GM11168 (cell line): ENCODE data around the gene REEP1.
"Not testable (repeated sequence)": the region's sequence is repeated elsewhere in the genome, so short reads cannot be mapped to it uniquely, and the experiment has no call there.

ENCODE experiments used
- in situ Hi-C: fragments of 300-500 bp; cut with MboI; formaldehyde crosslinking; loops from one replicate; pipeline ENCODE4 v1.12.0; 2022; ENCODE audit warnings: low sequenced_read_pairs; ENCODE audit not compliant: unreplicated experiment

Gene REEP1

DNA sequence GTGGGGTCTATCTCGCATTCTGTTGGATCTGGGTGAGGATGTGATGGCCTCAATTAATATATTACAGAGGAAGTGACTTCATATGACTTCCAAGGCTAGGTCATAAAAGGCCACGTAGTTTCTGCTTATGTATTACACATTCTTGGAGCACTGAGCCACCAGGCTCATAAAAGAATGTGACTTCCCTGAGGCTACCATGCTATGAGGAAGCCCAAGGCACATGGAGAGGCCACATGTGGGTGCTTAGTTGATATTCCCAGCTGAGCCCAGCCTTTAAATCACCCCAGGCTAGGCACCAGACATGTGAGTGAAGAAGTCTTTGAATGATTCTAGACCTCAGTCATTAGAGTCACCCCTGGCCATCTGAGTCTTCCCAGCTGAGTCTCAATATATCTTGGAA, 13.3 kb upstream of the REEP1 start:
- in situ Hi-C loops = no loop called here

DNA sequence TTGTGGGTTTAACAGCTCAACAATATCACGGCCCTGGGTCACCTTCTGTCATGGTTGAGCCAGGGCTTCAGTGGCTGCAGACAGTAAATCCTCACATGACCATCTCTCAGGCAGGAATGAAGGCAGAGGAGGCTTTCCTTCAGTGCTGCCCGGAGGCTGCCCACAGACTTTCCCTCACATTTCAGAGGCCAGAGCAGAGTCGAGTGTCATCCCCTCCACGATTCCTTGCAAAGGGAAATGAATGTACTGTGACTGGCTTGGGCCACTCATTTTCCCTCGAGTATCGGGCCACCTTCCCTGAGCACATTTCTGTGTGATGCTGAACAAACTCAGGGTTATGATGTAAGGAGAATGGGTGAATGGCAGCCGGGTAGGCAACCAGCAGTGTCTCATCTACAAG, 10.0 kb upstream of the REEP1 start:
- in situ Hi-C loops = no loop called here

DNA sequence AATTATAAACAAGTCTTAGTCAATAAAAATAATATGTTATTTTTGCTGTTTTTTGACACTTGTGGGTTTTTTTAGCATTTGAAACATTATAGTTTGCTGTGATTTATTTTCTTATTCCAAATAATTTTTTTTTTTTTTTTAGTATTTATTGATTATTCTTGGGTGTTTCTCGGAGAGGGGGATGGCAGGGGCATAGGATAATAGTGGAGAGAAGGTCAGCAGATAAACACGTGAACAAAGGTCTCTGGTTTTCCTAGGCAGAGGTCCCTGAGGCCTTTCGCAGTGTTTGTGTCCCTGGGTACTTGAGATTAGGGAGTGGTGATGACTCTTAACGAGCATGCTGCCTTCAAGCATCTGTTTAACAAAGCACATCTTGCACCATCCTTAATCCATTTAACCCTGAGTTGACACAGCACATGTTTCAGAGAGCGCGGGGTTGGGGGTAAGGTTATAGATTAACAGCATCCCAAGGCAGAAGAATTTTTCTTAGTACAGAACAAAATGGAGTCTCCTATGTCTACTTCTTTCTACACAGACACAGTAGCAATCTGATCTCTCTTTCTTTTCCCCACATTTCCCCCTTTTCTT, 8.5 kb upstream of the REEP1 start:
- in situ Hi-C loops = not testable (repeated sequence)

DNA sequence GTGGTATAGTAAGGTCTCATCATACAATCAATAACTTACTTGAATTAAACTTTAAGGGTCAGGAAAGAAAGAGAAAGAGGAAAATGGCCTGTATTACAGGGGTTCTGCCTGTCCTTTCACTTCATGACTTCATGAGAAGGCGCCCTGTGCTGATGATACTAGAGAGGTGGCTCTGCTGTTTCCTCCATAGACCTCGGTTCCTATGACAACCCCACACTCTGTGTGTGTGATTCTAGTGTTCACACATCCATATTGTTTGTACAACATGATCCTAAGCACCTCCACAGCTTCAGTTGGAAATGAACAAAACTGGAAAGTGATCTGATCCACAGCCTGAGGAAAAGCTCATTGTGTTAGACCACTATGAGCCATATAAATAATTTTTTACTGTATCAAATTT, 7.0 kb upstream of the REEP1 start:
- in situ Hi-C loops = no loop called here

DNA sequence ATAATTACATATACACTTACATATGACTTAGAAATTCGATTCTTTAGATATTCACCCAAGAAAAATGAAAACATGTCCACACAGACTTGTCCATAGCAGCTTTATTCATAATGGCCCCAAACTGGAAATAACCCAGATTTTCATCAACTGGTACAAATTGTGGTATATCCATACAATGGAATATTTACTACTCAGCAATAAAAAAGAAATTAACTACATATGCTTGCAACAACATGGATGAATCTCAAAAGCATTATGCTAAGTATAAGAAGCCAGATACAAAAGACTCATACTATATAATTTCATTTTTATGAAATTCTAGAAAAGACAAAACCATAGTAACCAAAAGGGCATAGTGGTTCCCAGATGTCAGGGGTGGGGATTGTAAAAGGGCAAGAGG, 5.1 kb upstream of the REEP1 start:
- in situ Hi-C loops = no loop called here

DNA sequence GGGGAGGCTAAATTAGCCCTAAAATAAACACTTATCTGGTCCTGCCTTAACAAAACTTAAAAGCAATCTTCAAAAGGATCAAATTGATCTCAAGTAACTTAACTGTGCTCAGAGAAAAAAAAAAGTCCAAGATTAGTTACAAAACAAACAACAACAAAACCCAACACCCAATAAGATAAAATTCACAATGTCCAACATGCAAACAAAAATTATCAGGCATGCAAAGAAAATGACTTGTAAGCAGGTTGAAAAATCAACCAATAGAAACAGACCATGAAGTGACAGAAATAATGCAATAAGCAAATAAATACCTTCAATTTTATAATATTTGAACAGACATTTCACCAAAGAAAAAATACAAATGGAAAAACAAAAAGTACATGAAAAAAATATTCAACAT, 4.0 kb upstream of the REEP1 start:
- in situ Hi-C loops = no loop called here

DNA sequence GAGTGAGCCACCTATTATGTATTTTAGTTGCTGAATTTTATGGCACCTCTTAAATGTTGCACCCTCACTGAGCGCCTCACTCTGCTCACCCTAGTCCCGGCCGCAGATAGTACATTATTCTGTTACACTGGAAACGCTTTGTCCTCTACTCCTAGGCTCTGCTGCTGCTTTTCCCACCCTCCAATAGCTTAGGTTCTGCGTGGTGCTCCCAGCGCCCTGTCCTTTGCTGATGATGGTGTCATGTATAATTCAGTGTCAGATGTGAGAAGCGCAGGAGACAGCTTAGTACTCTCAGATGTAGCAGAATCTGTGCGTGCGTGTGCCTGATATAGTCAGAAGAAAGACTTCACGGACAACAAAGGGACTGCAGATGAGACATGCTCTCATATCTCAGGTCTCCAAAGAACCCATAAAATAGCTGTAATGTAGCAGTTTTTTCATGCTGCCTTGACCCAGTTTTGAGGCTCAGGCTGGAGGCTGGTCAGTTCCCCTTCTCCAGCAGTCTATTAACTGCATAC, 1.4 kb upstream of the REEP1 start:
- in situ Hi-C loops = no loop called here

DNA sequence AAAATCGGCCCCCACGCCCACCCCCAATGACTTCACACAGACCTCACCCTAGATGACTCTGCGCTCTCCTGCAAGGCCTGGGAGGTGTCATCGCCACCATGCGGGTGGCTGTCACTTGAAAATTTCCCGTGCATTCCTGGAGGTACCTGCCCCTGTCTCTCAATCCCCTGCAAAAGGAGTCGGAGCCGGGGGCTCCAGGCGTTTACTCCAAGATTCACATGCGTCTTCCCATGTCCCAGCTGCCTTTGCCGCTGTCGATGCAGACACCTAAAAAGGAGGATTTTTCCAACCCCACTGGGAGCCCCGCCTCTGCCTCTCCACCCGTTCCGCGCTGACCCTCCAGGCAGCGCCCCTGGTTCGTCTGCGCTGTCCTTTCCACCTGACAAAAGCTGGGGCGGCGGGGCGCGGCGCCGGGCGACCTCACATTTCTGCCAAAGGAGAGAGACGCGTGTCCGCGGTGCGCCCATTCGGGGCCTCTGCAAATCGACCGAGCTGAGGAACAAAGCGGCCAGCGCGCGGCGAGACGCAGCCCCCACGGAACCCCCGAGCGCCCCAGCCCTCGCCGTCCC, 667 bp downstream of the REEP1 start:
- in situ Hi-C loops = no loop called here

DNA sequence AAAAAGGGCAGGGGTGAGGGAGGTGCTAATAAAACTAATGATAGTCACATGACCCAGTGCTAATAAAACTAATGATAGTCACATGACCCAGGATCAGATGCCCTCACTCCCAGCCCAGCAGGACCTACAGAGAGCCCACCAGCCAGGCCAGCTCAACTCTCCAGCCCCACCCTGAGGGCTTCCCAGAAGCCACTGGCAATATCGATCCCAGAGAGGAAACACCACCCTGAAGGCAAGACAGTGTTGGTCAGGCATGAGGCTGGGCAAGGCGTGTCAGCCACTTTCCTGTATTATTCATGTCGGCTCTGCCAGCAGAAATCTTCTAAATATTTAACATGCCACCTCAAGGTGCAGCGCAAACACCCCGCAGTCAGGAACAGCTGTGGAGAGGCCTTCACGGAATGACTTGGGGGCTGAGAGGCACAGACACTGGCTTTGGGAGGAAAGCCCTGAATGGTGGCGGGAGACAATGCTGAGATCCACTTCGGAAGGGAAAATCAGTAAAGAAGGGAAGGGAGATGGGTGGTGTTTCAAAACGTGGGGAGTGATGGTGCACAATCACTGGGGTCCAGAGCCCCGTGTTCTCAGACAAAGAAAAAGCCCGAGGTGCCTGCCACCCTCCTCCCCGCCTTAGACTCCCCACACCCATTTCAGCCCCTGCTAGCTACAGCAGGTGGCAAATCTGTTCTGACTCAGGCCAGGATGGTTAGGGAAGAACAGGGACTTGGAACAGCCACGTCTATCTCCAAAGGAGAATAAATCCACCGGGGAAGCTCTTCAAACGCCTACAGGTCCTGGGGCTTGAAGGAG, 1.4 kb downstream of the REEP1 start:
- in situ Hi-C loops = no loop called here

DNA sequence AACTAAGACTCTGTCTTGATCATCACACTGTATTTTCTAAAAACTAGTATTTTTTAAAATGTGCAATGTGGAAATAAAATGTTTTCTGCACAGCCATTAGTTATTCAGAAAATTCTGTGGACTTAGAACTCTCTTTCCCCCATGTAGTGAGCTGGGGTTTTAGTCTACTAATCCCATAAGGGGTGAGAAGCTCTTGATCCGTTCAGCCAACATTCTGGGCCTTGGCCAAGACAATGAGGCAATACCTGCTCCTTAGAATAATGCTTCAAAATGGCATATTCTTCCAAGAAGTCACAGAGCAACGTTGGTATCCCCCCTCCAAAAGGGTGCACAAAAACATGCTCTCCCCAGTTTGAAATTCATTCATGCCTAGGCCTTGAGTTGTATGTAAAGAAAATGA, 4.0 kb downstream of the REEP1 start:
- in situ Hi-C loops = no loop called here

DNA sequence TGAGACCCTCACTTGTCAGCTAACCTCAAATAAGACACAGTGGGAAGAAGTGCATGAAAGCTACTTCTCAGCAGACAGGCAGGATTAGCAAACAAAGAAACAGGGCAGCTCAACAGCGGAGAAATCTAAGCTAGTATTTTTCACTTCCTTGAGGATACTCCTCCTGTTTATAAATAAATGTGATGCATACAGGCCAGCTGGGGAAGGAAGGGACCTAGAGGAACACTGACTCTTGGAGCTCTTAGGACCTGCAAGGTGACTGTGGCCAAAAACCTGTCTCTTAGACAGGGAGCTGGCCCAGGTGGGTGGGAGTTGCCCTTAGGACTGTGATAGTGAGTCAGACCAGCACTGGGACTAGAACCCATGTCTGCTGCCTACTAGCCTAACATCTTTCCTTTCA, 4.8 kb downstream of the REEP1 start:
- in situ Hi-C loops = no loop called here

DNA sequence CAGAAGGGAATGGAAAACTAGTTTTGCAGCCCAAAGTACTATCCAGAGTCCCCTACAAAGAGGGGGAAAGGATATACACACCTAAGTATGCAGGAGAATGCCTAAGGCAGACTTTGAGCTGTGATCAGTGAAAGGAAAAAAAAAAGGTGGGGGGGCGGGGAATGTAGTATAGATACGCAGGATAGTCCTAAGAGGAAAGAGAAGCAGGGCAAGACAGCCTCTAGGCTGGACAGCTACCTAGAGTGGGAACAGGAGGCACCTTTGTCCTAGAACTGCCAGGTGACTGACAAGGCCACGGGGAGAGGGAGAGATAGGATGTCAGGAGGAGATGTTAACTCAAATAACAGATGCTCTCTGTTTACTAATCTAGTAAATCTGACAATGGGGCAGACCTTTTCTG, 6.0 kb downstream of the REEP1 start:
- in situ Hi-C loops = no loop called here

DNA sequence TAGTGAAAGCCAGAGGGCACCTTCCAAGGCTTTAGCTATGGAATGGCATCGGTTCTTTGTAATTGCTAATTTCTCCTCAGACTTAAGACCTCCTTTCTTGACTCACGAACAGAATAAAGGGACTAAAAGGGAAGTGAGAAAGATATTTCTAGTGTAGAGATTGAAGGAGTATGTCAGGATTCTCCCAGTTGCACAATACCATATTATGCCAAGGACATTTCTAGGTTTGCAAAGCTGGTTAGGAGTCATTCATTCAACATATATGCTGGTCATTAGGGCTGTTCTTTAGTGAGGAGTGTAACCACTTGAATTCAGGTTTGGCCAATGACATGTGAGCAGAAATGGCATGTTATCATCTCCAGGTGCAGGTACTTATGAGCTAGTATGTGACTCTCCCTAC, 7.4 kb downstream of the REEP1 start:
- in situ Hi-C loops = no loop called here

DNA sequence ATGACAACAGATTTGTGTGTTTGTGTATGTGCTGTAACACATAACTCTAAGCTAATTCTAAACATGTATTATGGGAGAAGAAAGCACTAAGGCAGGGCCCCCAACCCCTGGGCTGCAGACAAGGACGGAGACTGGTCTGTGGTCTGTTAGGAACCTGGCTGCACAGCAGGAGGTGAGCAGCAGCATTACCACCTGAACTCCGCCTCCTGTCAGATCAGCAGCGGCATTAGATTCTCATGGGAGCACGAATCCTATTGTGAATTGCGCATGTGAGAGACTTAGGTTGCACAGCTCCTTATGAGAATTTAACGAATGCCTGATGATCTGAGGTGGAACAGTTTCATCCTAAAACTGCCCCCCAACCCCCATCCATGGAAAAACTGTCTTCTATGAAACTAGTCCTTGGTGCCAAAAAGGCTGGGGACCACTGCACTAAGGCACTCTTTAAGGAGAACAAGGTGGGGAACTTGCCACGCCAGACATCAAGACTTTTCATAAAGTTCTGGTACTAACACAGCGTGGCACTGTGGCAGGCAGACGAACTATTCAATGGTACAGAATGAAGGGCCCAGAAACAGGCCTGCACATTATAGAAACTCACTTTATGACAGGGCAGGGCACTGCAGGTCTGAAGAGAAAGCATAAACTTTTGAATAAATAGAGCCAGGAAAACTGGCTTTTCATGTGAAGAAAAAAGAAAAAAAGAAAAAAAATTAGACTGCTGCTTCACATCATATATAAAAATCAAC, 14.0 kb downstream of the REEP1 start:
- in situ Hi-C loops = no loop called here

DNA sequence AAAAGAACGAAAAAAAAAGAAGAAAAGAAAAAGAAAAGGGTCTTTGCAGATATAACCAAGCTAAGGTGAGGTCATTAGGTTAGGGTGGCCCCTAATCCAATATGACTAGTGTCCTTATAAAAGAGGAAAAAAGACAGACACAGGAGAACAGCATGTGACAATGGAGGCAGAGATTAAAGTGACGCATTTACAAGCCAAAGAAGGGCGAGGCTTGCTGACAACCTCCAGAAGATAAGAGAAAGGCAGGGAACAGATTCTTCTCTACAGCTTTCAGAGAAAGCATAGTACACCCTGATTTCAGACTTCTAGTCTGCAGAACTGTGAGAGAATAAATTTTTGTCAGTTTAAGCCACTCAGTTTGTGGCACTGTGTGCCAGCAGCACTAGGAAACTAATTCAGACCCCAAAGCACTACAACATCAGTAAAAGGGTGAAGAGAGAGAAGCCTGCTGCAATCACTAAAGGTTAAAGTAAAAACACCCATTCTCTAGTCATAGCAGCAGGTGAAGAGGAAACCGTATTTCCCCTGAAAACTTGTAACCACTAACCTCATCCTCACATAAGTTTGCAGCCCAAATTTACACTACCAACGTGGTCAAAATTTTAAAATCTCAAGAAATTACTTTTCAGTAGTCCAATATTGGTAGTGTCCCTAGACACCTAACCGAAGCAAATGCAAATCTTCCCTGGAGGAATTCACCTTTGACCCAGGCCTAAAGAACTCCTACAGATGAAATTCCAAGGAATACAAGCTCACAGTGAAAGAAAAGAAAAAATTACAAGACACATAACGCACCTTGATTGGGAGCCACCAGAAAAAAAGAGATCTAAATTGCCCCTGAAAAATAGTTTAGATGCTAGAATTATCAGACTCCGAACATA, 17.5 kb downstream of the REEP1 start:
- in situ Hi-C loops = no loop called here

DNA sequence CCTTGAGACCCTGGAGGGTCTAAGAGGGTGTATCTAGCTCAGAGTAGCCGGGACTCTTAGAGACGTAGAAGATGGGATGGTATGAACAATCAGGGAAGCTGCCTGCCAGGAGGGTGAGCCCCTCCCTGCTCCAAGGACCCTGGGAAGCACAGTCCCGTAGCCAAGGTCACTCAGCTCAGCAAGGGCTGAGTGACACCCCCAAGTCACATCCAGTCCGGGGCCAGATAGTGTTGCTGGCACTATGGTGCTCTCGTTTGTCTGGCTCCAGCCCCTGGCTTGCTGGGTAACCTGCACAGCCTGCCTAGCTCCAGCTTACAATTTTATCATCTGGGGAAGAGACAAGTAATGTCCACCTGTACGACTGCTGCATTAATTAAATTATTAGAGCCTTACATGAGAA, 22.3 kb downstream of the REEP1 start:
- in situ Hi-C loops = no loop called here

DNA sequence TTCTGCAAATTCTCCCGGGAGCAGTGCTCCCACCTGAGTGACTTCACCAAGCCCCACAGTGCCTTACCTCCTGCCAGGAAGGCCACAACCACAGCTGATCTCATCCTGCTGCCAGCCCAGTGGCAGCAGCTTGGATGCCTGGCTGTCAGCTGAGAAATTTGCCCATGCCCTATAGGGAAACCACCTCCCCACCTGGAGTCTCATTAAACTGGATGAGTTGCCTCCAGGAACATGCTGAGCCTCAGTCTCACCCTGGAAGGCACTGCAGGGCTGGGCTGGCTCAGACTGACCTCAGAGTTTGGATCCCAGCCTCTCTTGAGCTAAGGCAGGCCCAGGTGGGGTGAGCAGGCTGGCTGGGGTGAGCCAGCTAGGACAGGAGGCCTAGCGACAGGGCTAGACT, 23.3 kb downstream of the REEP1 start:
- in situ Hi-C loops = no loop called here

DNA sequence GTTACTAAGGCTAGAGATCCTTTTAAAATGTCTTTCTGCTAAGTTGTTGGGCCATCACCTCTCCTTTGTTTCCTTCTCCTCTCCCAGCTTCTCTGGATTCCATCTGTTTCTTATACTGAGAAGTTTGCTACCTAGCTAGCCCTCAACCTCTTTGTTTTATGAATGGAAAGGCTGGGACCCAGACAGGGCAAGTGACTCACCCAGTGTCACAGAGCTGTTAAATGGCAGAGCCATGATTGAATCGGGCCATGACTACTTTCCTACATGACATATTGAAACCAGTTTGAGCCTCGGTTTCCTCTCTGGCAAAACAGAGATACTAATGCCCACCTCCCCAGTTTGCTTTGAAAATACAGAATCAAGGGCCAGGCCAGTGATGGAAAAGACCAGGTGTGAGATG, 24.1 kb downstream of the REEP1 start:
- in situ Hi-C loops = no loop called here

DNA sequence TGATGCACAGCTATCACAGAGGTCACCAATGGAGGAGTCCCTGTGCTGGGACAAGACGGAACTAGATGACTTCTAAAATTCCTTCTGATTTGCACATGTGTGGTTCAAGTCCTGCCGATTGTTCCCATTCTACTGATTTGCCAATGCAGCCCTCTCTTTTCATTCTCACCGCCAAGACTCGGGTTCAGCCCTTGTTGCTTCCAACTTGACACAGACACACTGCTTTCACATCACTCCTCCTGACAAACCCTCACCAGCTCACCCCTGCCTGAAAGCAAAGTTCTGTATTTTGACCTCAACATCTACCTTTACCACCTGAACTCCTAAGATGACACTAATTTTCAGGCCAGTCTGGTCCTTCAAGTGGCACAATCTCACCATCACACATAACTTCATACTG, 25.5 kb downstream of the REEP1 start:
- in situ Hi-C loops = no loop called here

DNA sequence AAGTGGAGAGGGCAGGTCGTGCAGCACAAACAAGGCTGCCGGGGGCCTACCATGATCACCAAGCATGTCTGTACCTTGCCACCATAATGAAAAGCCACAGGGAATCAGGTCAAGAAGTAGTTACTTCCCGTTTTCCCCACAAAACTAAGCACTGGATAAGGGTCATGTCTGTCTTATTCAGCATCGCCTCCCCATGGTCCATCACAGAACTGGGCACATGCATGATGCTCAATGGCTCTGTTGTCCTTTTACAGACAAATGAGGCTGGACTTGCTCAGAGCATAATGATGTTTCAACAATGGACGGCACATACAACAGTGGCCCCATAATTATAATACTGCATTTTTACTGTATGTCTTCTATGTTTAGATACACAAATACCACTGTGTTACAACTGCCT, 27.5 kb downstream of the REEP1 start:
- in situ Hi-C loops = no loop called here
